ENCODE data around the gene ARIH2. TPM values are rescaled to one million over a fixed set of nuclear protein-coding genes. Genes with fewer than 3 reads are reported as not detected.

Gene ARIH2
- total RNA-seq, 2 donors from 2014 or later: 70.9 to 125 TPM

- Histone ChIP-seq H3K9me3 (no peaks in the 10 kb centered on the region), H3K36me3 (peaks cover 8 to 12% of the 10 kb centered on the region in 2 donors), H3K27me3 (replicated peaks; ENCODE audit: insufficient read depth) (no peaks in the 10 kb centered on the region), H3K4me3 (no peak overlapping the region), H3K27ac (peak overlapping the region in 1 of 2 donors; percentile 54), H3K4me1 (replicated peaks) (no peaks in the 10 kb centered on the region)
- no peak for TF ChIP-seq POLR2AphosphoS5 (IDR thresholded peaks at IDR 0.05)
- TF ChIP-seq POLR2A (IDR thresholded peaks at IDR 0.05): no peak
- no peak for TF ChIP-seq CTCF (IDR thresholded peaks at IDR 0.05)
- DNase-seq (ENCODE audit: low spot score): no peak
- intact Hi-C loops (cut with DNase I): no loop called here
- 75% methylated on average over 3 of the region's 3 CpGs for WGBS
Observed at GRCh38 chr3:48966367-48966766, 47.7 kb downstream of the ARIH2 start.

GRCh38 chr3:48966876-48967361 lies 48.3 kb downstream of the ARIH2 start:
- peaks cover 8 to 12% of the 10 kb centered on the region in 2 donors for H3K36me3 ChIP-seq
- H3K4me3 ChIP-seq: no peak overlapping the region
- 45% methylated on average over 7 of the region's 7 CpGs for WGBS
- no peaks in the 10 kb centered on the region for H3K27me3 ChIP-seq (replicated peaks; ENCODE audit: insufficient read depth)
- peak; percentile 57 for DNase-seq (ENCODE audit: low spot score)
- TF ChIP-seq POLR2AphosphoS5 (IDR thresholded peaks at IDR 0.05) (peak; percentile 48), POLR2A (IDR thresholded peaks at IDR 0.05) (no peak), CTCF (IDR thresholded peaks at IDR 0.05) (no peak)
- H3K4me1 ChIP-seq (replicated peaks): no peaks in the 10 kb centered on the region
- no peaks in the 10 kb centered on the region for H3K9me3 ChIP-seq
- peak overlapping the region in 1 of 2 donors; percentile 54 for H3K27ac ChIP-seq
- intact Hi-C loops (cut with DNase I): no loop called here

GRCh38 chr3:48970586-48970985 lies 51.9 kb downstream of the ARIH2 start:
- peaks cover 8 to 26% of the 10 kb centered on the region in 2 donors for H3K36me3 ChIP-seq
- 97% methylated on average over 6 of the region's 6 CpGs for WGBS

GRCh38 chr3:48974076-48974864 lies 55.6 kb downstream of the ARIH2 start:
- no peaks in the 10 kb centered on the region for H3K9me3 ChIP-seq
- no peak for TF ChIP-seq POLR2AphosphoS5 (IDR thresholded peaks at IDR 0.05)
- no peak for TF ChIP-seq CTCF (IDR thresholded peaks at IDR 0.05)
- no peak for TF ChIP-seq POLR2A (IDR thresholded peaks at IDR 0.05)
- 88% methylated on average over 10 of the region's 10 CpGs for WGBS
- H3K36me3 ChIP-seq: peaks cover 5 to 30% of the 10 kb centered on the region in 2 donors
- H3K4me3 ChIP-seq: no peak overlapping the region
- DNase-seq (ENCODE audit: low spot score): no peak
- no peaks in the 10 kb centered on the region for H3K27me3 ChIP-seq (replicated peaks; ENCODE audit: insufficient read depth)
- no peaks in the 10 kb centered on the region for H3K4me1 ChIP-seq (replicated peaks)
- H3K27ac ChIP-seq: no peak overlapping the region
- intact Hi-C loops (cut with DNase I): no loop called here

More at GRCh38 chr3:48970586-48970985, 51.9 kb downstream of the ARIH2 start:
- intact Hi-C loops (cut with DNase I): no loop called here
- no peak for TF ChIP-seq POLR2A (IDR thresholded peaks at IDR 0.05)
- TF ChIP-seq POLR2AphosphoS5 (IDR thresholded peaks at IDR 0.05): no peak
- Histone ChIP-seq H3K4me1 (replicated peaks) (no peaks in the 10 kb centered on the region), H3K27ac (no peak overlapping the region), H3K9me3 (no peaks in the 10 kb centered on the region), H3K27me3 (replicated peaks; ENCODE audit: insufficient read depth) (no peaks in the 10 kb centered on the region), H3K4me3 (no peak overlapping the region)
- DNase-seq (ENCODE audit: low spot score): no peak

- no peaks in the 10 kb centered on the region for H3K9me3 ChIP-seq
- TF ChIP-seq POLR2AphosphoS5 (IDR thresholded peaks at IDR 0.05): no peak
- TF ChIP-seq CTCF (IDR thresholded peaks at IDR 0.05): no peak
- TF ChIP-seq POLR2A (IDR thresholded peaks at IDR 0.05): no peak
- WGBS: 88% methylated on average over 3 of the region's 3 CpGs
- no peak overlapping the region for H3K4me3 ChIP-seq
- intact Hi-C loops (cut with DNase I): no loop called here
- no peaks in the 10 kb centered on the region for H3K4me1 ChIP-seq (replicated peaks)
- H3K36me3 ChIP-seq: peaks cover 12 to 16% of the 10 kb centered on the region in 2 donors
- no peak for DNase-seq (ENCODE audit: low spot score)
- H3K27me3 ChIP-seq (replicated peaks; ENCODE audit: insufficient read depth): no peaks in the 10 kb centered on the region
- H3K27ac ChIP-seq: no peak overlapping the region
Observed at GRCh38 chr3:48979451-48979850, 60.8 kb downstream of the ARIH2 start.
